Astrocyte (in vitro differentiated cells and primary cell): ENCODE data around the gene SMIM43. TPM values are rescaled to one million over a fixed set of nuclear protein-coding genes. Genes with fewer than 3 reads are reported as not detected.

ENCODE experiments used
- DNase-seq: peaks from one replicate; pipeline ENCODE4 v3.0.0-alpha.2; 2010; ENCODE audit warnings: low read depth
- FAIRE-seq: peaks from 2 replicates; lab custom pipeline; 2011; peaks lifted over from hg19 to GRCh38; lab: Jason Lieb, UNC
- H2AFZ ChIP-seq: 2 replicates; pipeline ENCODE4 v1.6.0; 2012; ENCODE audit warnings: low read depth, low read length, inconsistent platforms
- H3K27ac ChIP-seq: 2 replicates; pipeline ENCODE4 v1.5.1; 2011; ENCODE audit warnings: low read depth, low read length, inconsistent platforms
- H3K27me3 ChIP-seq: 2 replicates; pipeline ENCODE4 v1.6.0; 2011; ENCODE audit warnings: low read length, inconsistent platforms; ENCODE audit not compliant: insufficient read depth
- H3K36me3 ChIP-seq: 2 replicates; pipeline ENCODE4 v1.5.1; 2011; ENCODE audit warnings: low read length, inconsistent platforms; ENCODE audit not compliant: insufficient read depth
- H3K4me1 ChIP-seq: 2 replicates; pipeline ENCODE4 v1.5.1; 2011; ENCODE audit warnings: low read length, inconsistent platforms; ENCODE audit not compliant: insufficient read depth
- H3K4me2 ChIP-seq: 2 replicates; pipeline ENCODE4 v1.6.0; 2012; ENCODE audit warnings: low read length, inconsistent platforms
- H3K4me3 ChIP-seq: 2 replicates; pipeline ENCODE4 v1.5.1; 2011; ENCODE audit warnings: low read depth, mild to moderate bottlenecking, low read length, inconsistent platforms; ENCODE audit not compliant: insufficient read depth
- H3K79me2 ChIP-seq: 2 replicates; pipeline ENCODE4 v1.6.0; 2012; ENCODE audit warnings: mild to moderate bottlenecking, low read length, inconsistent platforms; ENCODE audit not compliant: insufficient read depth
- H3K9ac ChIP-seq: 2 replicates; pipeline ENCODE4 v1.6.0; 2012; ENCODE audit warnings: mild to moderate bottlenecking, low read length, inconsistent platforms
- H3K9me3 ChIP-seq: 2 replicates; pipeline ENCODE4 v1.5.1; 2012; ENCODE audit warnings: low read depth, mild to moderate bottlenecking, low read length, inconsistent platforms; ENCODE audit not compliant: insufficient read depth
- H4K20me1 ChIP-seq: 2 replicates; pipeline ENCODE4 v1.6.0; 2012; ENCODE audit warnings: low read length, inconsistent platforms; ENCODE audit not compliant: insufficient read depth
- H3K27ac Mint-ChIP-seq: one replicate; pipeline ENCODE4 v1.8.0; 2021; ENCODE audit warnings: mild to moderate bottlenecking, mixed read lengths; ENCODE audit not compliant: unreplicated experiment
- H3K27me3 Mint-ChIP-seq: one replicate; pipeline ENCODE4 v1.8.0; 2021; ENCODE audit warnings: low read depth, mixed read lengths; ENCODE audit not compliant: unreplicated experiment
- H3K36me3 Mint-ChIP-seq: one replicate; pipeline ENCODE4 v1.8.0; 2021; ENCODE audit warnings: low read depth, mixed read lengths; ENCODE audit not compliant: unreplicated experiment
- H3K4me1 Mint-ChIP-seq: one replicate; pipeline ENCODE4 v1.8.0; 2021; ENCODE audit warnings: low read depth, mixed read lengths; ENCODE audit not compliant: unreplicated experiment
- H3K4me3 Mint-ChIP-seq: one replicate; pipeline ENCODE4 v1.8.0; 2021; ENCODE audit warnings: mild to moderate bottlenecking, moderate library complexity, mixed read lengths; ENCODE audit not compliant: unreplicated experiment
- H3K9me3 Mint-ChIP-seq: one replicate; pipeline ENCODE4 v1.8.0; 2021; ENCODE audit warnings: mild to moderate bottlenecking, mixed read lengths; ENCODE audit not compliant: unreplicated experiment
- CTCF ChIP-seq: IDR thresholded peaks from 2 replicates; pipeline ENCODE4 v1.5.1; 2011; ENCODE audit warnings: low read depth, mild to moderate bottlenecking, inconsistent platforms, low read length, moderate library complexity; ENCODE audit not compliant: insufficient read depth
- EZH2 ChIP-seq: IDR thresholded peaks from 2 replicates; pipeline ENCODE4 v1.6.1; 2012; ENCODE audit warnings: mild to moderate bottlenecking, low read length, inconsistent platforms; ENCODE audit not compliant: insufficient read depth
- total RNA-seq: library from RNA; stranded (reverse); gene quantifications from 2 replicates; pipeline ENCODE4 v1.2.1, GENCODE V29; 2021

Gene SMIM43
- total RNA-seq, 1 donor from 2014 or later = not detected

- TF ChIP-seq EZH2 = no peak
- TF ChIP-seq CTCF = no peak
- no peaks in the 10 kb centered on the region for H3K27me3 ChIP-seq
- no peaks in the 10 kb centered on the region for H4K20me1 ChIP-seq
- no peak overlapping the region for H3K4me3 ChIP-seq
- DNase-seq (no peak), FAIRE-seq (no peak)
- H3K4me2 ChIP-seq = no peak overlapping the region
- Mint-ChIP-seq H3K4me1 (peaks cover 36% of the 10 kb centered on the region), H3K36me3 (no peaks in the 10 kb centered on the region), H3K27ac (no peak overlapping the region), H3K9me3 (no peaks in the 10 kb centered on the region), H3K4me3 (no peak overlapping the region), H3K27me3 (no peaks in the 10 kb centered on the region)
- no peak overlapping the region for H3K27ac ChIP-seq
- H3K36me3 ChIP-seq = no peaks in the 10 kb centered on the region
- peaks cover 23% of the 10 kb centered on the region for H3K4me1 ChIP-seq
- H3K9ac ChIP-seq = no peak overlapping the region
- H2AFZ ChIP-seq = no peak overlapping the region
- H3K9me3 ChIP-seq = no peaks in the 10 kb centered on the region
- no peaks in the 10 kb centered on the region for H3K79me2 ChIP-seq
Measured at GRCh38 chr4:121724671-121725070, 40.3 kb downstream of the SMIM43 start.

- Histone ChIP-seq H3K9me3 (no peaks in the 10 kb centered on the region), H3K27ac (no peak overlapping the region), H3K4me3 (no peak overlapping the region), H3K27me3 (no peaks in the 10 kb centered on the region), H2AFZ (no peak overlapping the region), H3K4me2 (no peak overlapping the region), H3K9ac (no peak overlapping the region), H4K20me1 (no peaks in the 10 kb centered on the region), H3K36me3 (no peaks in the 10 kb centered on the region), H3K4me1 (peaks cover 3% of the 10 kb centered on the region), H3K79me2 (no peaks in the 10 kb centered on the region)
- TF ChIP-seq CTCF = no peak
- TF ChIP-seq EZH2 = no peak
- Mint-ChIP-seq H3K9me3 (no peaks in the 10 kb centered on the region), H3K27me3 (no peaks in the 10 kb centered on the region), H3K4me1 (peaks cover 26% of the 10 kb centered on the region), H3K4me3 (no peak overlapping the region), H3K36me3 (no peaks in the 10 kb centered on the region), H3K27ac (no peak overlapping the region)
- DNase-seq = no peak
- FAIRE-seq = no peak
Measured at GRCh38 chr4:121721700-121722099, 43.3 kb downstream of the SMIM43 start.

GRCh38 chr4:121720109-121720508 lies 44.9 kb downstream of the SMIM43 start:
- DNase-seq = peak; percentile 66
- H3K27me3 Mint-ChIP-seq = no peaks in the 10 kb centered on the region
- peaks cover 12% of the 10 kb centered on the region for H3K4me1 Mint-ChIP-seq
- Histone ChIP-seq H3K4me1 (no peaks in the 10 kb centered on the region), H4K20me1 (no peaks in the 10 kb centered on the region), H3K79me2 (no peaks in the 10 kb centered on the region), H3K4me3 (no peak overlapping the region), H2AFZ (no peak overlapping the region), H3K36me3 (no peaks in the 10 kb centered on the region), H3K9me3 (no peaks in the 10 kb centered on the region), H3K4me2 (peak overlapping the region; percentile 2), H3K27me3 (no peaks in the 10 kb centered on the region), H3K27ac (no peak overlapping the region), H3K9ac (no peak overlapping the region)
- H3K4me3 Mint-ChIP-seq = no peak overlapping the region
- no peak overlapping the region for H3K27ac Mint-ChIP-seq
- FAIRE-seq = peak; percentile 83
- peaks cover 3% of the 10 kb centered on the region for H3K9me3 Mint-ChIP-seq
- no peaks in the 10 kb centered on the region for H3K36me3 Mint-ChIP-seq
- no peak for TF ChIP-seq EZH2
- TF ChIP-seq CTCF = no peak
